Epithelial cell of proximal tubule (primary cell): ENCODE data around the gene RBKS. TPM values are rescaled to one million over a fixed set of nuclear protein-coding genes. Genes with fewer than 3 reads are reported as not detected.
"Not testable (repeated sequence)": the region's sequence is repeated elsewhere in the genome, so short reads cannot be mapped to it uniquely, and the experiment has no call there.

ENCODE experiments used
- DNase-seq: peaks from one replicate; pipeline ENCODE4 v3.0.0-alpha.2; 2011; ENCODE audit warnings: low read depth
- H3K4me3 ChIP-seq: 2 replicates; pipeline ENCODE4 v1.5.1; 2011; ENCODE audit warnings: low read depth, mild to moderate bottlenecking, low read length
- total RNA-seq: library from RNA; depleted of rRNA; stranded (reverse); fragments of >200 nt; gene quantifications from 2 replicates; pipeline ENCODE4 v1.2.3, GENCODE V29; 2015
- TF ChIP-seq, protein P1 (sequence below): conservative IDR thresholded peaks from 2 replicates; pipeline ENCODE4 v1.5.1; 2012; ENCODE audit warnings: low read depth, mild to moderate bottlenecking, low read length

The RBKS gene
- total RNA-seq, 1 donor from 2014 or later, result 2.7 TPM

DNA sequence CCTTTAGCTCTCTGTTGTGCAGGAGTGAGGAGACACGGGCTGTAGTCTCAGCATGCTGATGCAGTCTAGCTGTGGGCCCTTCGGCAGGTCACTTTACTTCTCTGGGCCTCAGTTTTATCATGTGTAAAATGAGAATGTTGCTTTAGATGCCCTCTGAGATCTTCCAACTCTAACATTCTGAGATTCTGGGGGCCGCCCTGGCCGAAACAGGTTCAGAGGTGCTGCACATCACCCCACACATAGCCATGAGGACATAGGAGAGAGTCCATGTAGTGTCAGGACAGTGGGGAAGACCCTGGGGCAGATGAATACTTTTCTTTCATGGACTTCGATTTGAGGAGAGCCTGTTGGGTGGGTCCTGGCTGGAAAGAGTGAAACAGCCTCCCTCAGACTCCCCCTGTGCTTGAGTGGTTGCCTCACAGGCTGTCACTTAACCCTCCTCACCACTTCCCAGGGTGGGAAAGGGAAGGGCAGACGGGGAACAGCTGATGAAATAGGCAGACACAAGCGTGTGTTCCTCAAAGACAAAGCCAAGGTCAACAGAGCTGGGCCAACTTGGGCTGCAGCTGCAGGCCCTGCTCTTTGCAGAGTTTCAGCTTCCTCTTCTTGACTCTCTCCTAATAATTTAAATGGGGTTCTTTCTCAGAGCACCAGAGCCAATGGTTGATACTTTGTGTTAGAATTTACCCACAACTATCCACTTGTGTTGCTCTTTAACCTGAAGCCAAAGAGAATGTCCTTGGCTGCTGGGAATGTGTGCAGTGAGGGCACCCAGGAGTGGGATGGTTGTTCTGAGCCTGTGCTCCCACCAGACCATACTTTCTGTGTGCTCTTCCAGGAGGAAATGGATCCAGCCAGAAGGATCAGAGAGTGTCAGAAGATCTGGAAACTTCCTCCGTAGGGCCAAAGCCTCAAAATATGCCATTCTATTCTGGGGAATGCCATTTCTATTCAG is 133.4 kb downstream of the RBKS start:
- TF ChIP-seq, protein P1, sequence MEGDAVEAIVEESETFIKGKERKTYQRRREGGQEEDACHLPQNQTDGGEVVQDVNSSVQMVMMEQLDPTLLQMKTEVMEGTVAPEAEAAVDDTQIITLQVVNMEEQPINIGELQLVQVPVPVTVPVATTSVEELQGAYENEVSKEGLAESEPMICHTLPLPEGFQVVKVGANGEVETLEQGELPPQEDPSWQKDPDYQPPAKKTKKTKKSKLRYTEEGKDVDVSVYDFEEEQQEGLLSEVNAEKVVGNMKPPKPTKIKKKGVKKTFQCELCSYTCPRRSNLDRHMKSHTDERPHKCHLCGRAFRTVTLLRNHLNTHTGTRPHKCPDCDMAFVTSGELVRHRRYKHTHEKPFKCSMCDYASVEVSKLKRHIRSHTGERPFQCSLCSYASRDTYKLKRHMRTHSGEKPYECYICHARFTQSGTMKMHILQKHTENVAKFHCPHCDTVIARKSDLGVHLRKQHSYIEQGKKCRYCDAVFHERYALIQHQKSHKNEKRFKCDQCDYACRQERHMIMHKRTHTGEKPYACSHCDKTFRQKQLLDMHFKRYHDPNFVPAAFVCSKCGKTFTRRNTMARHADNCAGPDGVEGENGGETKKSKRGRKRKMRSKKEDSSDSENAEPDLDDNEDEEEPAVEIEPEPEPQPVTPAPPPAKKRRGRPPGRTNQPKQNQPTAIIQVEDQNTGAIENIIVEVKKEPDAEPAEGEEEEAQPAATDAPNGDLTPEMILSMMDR, result no peak
- no peak overlapping the region for H3K4me3 ChIP-seq
- no peak for DNase-seq

GRCh38 chr2:27756091-27756490 is 134.1 kb downstream of the RBKS start:
- H3K4me3 ChIP-seq, result no peak overlapping the region
- TF ChIP-seq, protein P1, result no peak
- DNase-seq, result no peak

DNA sequence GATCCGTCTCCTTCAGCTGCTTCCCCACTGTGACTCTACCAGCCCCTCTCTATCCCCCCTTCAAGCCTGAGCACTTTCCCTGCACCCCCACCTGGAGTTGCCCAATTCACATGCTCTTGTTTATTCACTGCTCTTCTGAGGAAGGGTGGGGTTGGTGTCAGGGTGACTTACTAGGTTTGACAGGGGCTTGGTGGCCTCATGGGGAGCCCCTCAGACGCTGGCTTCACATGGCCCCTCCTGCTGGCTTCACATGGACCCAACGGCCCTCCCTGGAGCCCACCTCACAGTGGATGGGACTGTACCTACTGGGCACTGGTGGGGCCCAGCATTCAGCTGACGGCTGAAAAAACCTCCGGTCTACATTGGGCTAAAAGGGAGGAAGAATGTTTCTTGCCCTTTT is 135.4 kb downstream of the RBKS start:
- no peak for DNase-seq
- H3K4me3 ChIP-seq, result no peak overlapping the region
- TF ChIP-seq, protein P1, result no peak

DNA sequence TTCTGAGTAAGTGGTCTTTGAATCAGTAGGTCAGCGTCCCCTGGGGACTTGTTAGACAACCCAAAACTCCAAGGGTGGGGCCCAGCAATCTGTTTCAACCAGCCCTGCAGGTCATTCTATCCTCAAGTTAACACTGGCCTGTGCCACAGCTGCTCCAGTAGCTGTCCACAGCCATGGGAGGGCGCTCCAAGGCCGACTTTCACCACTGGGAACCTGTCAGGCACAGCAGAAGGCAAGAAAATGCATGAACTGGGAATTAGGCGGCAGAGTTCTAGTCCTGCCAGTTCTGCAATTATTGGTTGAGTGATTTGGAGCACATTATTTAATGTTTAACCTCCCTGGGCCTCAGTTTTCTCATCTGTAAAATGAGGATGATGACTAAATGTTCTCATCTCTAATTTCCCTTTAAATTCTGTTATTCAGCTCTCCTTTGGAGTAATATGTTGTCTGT is 136.0 kb downstream of the RBKS start:
- DNase-seq, result no peak
- no peak overlapping the region for H3K4me3 ChIP-seq
- TF ChIP-seq, protein P1, result peak; percentile 90

- no peak for DNase-seq
- H3K4me3 ChIP-seq, result peak overlapping the region; percentile 51
- TF ChIP-seq, protein P1, result no peak
Measured at GRCh38 chr2:27752551-27753237, 137.5 kb downstream of the RBKS start.

GRCh38 chr2:27751377-27751776 is 138.8 kb downstream of the RBKS start:
- TF ChIP-seq, protein P1, result no peak
- no peak for DNase-seq
- no peak overlapping the region for H3K4me3 ChIP-seq

DNA sequence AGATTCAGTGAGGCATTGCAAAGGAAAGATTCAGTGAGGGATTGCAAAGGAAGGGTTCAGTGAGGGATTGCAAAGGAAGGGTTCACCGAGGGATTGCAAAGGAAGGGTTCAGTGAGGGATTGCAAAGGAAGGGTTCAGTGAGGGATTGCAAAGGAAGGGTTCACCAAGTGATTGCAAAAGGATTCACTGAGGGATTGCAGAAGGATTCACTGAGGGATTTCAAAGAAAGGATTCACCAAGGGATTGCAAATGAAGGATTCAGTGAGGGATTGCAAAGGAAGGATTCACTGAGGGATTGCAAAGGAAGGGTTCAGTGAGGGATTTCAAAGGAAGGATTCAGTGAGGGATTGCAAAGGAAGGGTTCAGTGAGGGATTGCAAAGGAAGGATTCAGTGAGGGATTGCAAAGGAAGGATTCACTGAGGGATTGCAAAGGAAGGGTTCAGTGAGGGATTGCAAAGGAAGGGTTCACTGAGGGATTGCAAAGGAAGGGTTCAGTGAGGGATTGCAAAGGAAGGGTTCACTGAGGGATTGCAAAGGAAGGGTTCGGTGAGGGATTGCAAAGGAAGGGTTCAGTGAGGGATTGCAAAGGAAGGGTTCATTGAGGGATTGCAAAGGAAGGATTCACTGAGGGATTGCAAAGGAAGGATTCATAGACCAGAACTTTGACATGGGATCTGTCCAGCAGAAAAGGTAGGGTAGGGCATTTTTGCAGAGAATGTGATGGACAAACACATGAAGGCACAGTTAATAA is 141.2 kb downstream of the RBKS start:
- DNase-seq, H3K4me3 ChIP-seq: not testable (repeated sequence)
